GM18520 (cell line): Measurements from ENCODE around the gene MCF2L2.

Experiments
- ATAC-seq: cut with Tn5 transposase; IDR thresholded peaks from one replicate; pipeline ENCODE4 v1.9.1; 2021; ENCODE audit not compliant: unreplicated experiment

Gene MCF2L2

DNA sequence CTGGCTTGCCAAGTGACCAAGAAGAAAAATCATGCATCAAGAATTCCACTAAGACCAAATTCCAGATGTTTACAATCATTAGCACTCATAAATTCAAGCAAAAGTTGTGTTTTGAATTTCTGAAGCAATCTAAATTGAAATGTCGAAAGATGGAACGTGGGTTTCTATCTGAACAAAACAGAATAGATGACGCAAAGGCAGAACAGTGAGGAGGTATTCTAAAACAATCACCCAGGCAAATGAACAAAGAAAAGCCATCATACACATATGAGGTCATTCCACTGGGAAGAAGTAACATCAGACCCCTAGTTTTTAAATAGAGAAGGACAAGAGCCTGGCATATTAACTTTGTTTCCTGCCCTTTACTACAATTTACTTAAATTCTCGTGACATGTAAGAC, 58.0 kb downstream of the MCF2L2 start:
- ATAC-seq, result no peak

DNA sequence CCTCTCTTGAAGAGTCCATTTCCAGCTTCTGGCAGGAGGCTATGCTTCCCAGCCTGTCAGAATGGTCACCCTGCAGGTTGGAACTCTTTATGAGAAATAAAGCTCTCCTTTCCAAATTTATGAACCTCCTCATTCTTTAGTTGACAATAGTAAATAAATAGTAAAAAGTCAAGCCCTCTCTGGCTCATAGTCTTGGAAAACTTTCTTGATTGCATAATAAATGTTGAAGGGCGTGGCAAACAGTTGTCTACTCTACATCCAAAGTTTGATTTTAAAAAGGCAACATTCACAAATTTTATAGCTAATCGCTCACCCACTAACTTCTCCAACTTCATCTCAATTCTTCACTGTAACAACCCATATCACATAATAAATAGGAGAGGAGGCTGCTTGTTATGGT, 58.8 kb downstream of the MCF2L2 start:
- ATAC-seq, result no peak

DNA sequence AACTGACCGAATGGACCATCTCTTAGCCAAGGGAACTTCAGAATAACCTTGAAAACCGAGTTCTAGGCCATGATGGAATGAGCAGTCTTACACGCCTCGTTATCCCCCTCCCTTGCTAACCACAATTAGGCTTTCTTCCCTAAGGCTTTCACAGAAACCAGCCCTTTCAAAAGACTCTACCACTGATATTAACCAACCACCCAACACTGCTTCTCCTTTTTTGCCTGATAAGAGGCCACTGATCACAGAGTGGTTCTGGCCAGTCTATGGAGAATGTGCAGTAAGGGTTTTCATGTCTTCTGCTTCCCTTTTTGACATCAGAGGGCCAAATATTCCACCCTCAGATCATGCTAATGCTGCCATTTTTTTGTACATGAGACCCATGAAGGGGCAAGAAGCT, 59.3 kb downstream of the MCF2L2 start:
- no peak for ATAC-seq

GRCh38 chr3:183360971-183361624, 67.3 kb downstream of the MCF2L2 start:
- no peak for ATAC-seq

DNA sequence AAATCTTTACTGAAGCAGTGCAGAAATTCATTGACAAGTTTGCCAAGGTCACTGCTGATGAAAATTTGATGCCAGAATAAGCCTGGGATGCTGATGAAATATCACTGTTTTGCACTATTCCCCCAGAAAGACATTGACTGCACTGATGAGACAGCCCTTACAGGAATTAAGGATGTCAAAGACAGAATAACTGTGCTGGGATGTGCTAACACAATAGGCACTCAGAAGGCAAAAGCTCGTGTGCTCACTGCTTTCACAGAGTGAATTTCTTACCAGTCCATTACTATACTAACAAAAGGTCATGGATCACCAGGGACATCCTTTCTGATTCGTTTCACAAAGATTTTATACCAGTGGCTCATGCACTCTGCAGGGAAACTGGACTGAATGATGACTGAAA, 69.4 kb downstream of the MCF2L2 start:
- no peak for ATAC-seq

- no peak for ATAC-seq
Observed at GRCh38 chr3:183357564-183358079, 70.8 kb downstream of the MCF2L2 start.

DNA sequence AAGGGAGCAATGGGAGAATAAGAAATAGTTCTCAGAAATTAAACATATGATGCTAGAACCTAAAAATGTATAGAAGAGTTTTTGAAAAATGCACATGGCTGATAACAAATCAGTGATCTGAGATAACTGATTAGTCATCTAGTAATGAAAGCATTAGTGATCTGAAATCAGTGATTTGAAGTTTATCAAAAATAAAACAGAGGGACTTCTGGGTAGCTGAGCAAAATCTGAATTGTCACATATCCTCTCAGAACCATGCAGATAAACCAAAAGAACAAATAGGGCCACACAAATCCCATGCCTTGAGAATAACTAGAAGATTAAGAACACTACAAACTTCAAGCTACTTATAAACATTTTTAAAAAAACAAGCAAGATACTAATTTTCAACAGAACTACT, 71.5 kb downstream of the MCF2L2 start:
- ATAC-seq, result no peak

GRCh38 chr3:183354874-183355273, 73.5 kb downstream of the MCF2L2 start:
- ATAC-seq, result no peak

- ATAC-seq, result no peak
Observed at GRCh38 chr3:183354325-183354831, 74.0 kb downstream of the MCF2L2 start.

- no peak for ATAC-seq
Observed at GRCh38 chr3:183353421-183353820, 75.0 kb downstream of the MCF2L2 start.

DNA sequence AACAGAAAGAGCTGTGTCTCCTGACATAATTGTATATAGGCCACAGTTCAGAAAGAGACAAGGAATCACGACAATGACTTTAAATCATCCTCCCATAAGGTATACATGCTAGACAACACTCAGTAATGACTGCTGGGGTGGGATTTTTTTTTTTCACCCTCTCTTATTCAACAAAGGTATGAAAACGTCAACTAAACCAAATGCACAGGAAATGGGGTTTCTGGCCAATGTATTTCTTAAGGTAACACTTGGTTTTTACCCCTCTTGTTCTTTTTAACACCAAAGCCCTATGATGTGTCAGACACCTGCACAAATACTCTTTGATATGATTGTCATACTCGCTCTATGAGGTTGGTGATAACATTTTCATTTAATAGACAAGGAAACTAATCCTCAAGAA, 78.3 kb downstream of the MCF2L2 start:
- ATAC-seq, result no peak

- ATAC-seq, result no peak
Observed at GRCh38 chr3:183349421-183350157, 78.8 kb downstream of the MCF2L2 start.

DNA sequence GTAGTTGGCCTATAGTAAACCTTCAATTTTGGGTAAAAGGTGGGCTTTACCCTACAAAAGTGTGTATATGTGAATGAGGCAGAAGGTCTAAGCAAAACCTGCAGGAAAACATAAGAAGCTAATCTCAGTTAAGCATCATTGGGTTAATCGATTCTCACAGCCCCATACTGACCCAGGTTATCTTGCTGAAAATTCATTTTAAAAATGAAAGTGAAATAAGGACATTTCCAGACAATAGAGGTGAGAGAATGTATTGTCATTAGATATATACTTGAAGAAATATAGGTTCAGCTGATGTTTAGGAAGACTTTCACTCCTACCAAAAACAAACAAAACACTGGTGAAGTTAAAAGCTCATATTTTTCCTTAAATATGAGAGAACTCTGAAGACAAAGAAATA, 85.6 kb downstream of the MCF2L2 start:
- ATAC-seq, result no peak

DNA sequence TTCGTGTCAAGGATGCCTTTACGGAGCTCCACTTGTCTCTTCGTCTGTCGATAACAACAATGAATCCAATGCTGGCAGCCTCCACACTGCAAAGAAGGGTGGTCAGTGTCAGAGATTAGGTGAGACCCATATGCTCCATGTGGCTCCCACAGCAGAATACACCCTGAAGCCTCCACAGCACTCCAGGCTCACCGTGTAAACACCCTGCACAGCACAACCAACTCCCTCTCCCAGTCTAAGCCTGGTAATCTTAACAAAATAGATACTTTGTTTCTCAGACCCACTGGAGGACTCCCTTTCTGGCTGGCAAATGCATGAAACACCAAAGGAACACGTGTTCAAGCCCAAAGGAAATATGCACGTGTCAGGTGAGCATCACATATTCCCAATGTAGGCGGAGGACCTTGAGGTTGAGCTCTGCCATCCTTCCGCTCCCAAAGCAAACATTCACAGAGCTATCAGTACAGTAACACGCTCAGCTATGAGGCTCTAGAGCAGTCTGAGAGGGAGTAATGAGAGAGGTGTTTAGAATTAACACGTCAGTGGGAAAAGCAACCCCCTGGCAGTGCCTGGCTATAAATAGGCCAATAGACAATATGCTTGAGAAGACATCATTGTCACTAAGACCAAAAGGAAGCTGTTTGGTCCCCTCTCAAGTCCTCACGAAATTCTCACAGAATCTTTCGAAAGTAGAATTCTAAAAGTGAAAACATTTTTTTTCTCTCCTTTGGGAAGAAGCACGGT, 86.7 kb downstream of the MCF2L2 start:
- ATAC-seq, result no peak

GRCh38 chr3:183340222-183340621, 88.2 kb downstream of the MCF2L2 start:
- no peak for ATAC-seq

DNA sequence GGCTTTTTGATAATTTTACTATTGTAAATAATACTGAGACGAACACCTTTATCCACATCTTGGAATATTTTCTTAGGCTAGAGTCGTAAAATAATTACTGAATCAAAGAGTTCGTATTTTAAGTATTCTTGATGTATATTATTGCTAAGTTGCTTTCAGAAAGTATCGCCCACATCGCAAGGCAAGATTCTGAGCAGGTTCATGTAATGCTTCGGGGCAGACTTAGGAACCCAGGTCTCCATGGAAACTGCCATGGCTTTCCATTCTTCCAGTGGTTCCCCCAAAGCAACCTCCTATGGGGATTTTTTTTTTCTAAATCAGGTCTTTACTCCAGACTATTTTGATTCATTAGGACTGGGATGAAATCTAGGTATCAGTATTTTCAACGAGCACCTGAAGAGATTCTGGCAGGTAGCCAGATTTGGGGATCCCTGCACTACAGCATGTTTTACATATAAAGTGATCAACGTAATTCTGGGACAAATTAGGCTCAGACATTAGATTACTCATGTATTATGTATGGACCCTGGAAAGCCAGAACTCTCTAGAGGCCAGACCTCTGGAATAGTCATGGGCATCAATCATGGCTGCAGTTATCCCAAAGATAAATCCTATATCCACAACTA, 88.8 kb downstream of the MCF2L2 start:
- no peak for ATAC-seq

DNA sequence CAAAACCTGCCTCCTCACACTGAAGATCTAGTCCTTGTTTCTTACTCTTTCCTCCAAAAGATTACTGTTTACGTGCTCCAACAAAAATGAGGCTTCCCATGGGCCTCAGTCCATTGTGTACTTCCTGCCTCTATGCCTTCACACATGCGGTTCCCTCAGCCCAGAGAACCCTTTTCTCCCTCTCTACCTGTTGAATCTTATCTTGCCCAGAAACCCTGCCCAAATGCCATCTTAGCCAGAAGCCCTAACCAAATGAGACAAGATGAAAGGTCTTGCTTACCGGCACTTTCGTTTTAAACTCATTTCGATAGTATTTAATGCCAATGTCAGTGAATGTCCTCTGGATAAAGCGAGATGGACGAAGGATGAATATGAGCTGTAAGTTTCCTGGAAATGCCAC, 89.9 kb downstream of the MCF2L2 start:
- ATAC-seq, result no peak

GRCh38 chr3:183332487-183332886, 95.9 kb downstream of the MCF2L2 start:
- ATAC-seq, result no peak

DNA sequence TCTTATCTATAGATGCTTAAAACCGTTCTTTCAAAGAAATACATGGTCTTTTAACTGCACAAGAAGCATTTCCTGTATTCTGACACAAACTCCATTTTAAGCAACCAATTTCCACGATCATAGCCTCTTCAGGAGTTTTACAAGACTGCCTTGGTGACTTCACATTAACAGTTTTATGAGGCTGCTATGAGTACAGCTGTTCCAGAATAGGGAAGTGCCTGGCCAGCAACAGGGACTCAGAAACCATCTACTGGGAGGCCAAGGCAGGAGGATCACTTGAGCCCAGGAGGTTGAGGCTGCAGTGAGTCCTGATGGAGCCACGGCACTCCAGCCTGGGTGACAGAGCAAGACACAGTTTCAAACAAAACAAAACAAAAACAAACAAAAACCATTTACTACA, 96.9 kb downstream of the MCF2L2 start:
- ATAC-seq, result no peak

- no peak for ATAC-seq
Observed at GRCh38 chr3:183330881-183331280, 97.5 kb downstream of the MCF2L2 start.

DNA sequence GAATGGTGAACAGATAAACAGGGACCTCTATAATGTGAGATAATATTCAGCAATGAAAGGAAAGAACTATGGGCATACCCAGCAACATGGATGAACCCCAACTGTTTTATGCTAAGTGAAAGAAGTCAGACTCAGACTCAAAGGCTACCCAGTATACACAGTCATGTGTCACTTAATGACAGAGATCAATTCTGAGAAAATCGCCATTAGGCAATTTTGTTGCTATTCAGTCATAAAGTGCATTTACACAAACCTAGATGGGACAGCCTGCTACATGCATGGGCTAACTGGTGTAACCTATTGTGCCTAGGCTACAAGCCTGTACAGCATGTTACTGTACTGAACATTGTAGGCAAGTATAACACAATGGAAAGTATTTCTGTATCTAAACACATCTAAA, 98.9 kb downstream of the MCF2L2 start:
- no peak for ATAC-seq
